Dedifferentiated amniotic fluid mesenchymal stem cell (primary cell): ENCODE measurements around the gene NOP9.

Experiments used
- DNase-seq: peaks from one replicate; pipeline ENCODE4 v3.0.0-alpha.2; 2016; ENCODE audit errors: extremely low spot score

Gene NOP9

DNA sequence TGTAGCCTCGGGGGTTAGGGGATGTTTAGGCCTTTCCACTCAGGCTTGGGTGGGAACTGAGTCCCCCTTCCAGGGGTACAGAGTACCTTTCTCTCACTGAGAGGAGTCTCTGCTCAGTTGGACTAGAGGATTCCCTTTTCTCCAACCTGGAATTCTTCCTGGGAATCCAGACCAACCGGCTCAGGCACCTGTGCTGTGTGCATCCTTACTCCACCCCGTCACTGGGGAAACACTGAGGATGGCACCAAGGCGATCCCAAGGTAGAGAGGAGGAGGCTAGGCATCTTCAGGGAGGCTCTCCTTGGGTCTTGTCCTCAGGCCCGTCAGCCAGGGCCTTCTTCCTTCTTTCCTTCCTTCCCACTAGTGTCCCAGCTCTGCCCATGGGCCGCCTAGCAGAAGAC is 35.8 kb upstream of the NOP9 start:
- no peak for DNase-seq

DNA sequence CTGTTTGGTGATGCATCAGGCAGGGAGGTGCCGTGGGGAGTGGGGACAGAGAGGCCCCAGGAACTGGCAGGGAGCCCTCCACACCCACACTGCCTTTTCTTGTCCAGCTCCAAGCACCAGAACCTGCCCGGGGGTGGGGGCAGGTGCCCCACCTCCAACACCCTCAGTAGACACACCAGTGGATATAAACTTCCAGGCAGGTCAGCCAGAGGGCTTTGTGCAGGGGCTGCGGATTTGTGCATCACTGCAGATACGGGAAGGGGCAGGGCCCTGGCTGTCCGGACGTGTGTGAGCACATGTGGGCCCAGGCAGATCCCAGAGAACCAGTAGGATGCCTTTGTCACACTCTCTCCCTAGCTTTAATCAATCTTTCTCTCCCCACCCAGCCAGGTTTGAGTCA is 35.4 kb upstream of the NOP9 start:
- no peak for DNase-seq

DNA sequence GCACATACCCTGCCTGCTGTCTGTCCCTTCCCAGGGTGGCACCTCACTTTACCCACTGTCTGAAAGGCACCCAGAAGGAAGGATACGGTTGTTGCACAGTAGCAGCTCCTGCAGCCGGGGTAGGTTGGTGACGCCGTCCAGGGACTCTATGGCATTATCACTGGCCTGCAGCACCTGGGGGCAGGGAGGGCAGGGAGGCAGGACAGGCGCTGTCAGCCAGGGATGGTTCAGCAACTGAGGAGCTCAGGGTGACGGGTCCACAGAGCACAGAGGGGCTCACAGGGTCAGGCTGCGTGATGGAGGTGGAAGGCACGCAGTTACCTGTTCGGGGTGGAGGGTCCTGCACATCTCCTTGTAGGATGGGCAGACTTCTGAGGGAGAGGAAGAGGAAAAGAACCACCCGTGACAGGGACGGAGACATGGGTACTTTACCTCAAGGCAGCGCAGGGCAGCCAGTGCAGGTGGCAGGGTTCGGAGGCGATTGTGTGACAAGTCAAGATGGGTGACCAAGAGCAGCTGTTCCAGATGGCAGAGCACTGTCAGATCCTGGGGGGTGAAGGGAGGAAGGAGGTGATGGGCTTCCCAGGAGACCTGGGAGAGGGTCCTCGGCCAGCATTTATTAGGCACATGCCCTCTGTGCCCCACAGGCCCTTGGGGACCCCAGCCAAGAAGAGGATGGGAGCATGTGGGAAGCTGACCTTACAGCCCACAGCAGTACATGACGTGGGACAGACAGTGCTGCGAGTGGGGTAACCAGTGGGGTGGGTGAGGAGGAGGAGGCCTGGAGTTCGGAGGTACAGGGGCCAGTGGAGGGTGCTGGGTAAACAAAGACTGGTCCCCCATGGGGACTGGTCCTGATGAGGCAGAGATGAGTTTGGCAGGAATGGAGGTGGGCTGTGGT is 33.1 kb upstream of the NOP9 start:
- DNase-seq = no peak

DNA sequence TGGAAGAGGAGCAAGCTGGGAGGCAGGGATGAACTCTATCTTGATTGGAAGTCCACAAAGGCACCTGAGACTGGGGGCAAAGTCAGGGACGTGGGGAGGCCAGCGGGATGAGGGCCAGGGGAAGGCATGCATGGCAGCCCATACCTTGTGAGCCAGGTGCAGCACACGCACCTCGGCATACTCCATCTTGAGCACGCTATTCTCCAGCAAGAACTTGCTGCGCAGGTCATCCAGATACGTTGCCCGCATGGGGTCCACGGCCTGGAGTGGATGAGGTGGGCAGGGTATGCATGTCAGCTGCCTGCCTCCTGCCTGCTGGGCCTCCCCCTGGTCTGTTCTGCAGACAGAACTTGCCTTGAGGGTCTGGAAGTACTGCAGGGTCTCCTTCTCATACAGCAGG is 32.1 kb upstream of the NOP9 start:
- no peak for DNase-seq

DNA sequence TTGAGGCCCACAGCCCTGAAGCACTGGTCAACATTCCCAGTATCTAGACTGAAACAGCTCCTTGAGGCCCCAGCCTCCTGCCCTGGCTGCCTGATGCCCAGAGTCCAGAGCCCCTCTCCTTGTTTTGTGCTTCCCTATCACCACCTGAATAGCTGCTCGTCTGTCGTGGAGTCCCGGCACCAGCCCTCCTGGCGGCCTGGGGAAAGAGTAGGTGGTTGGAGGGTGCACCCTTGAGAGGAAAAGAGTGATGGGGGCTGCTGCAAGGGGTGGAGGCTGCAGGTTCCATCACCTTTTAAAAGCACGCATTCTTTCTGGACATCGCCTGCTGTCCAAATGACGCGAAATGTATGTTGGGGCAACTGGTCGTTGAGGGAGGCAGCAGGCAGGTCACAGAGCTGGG is 31.4 kb upstream of the NOP9 start:
- DNase-seq = no peak

DNA sequence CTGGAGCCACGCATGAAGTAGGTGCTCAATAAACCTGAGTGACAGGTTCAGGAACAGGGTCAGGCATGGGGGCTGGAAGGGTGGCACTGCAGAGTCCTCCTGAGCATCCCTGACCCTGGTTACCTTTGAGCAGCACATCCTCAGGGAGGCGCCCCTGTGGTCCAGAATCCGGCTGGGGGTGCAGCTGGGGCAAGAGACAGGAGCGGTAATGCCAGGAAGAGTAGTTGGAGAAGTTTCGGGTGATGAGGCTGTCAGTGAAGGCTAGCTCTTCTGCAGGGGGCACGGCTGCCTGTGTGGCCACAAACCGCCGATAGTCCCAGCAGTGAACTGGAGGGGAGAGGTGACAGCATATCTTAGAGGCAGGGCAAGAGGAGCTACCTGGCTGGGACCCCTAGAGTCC is 30.3 kb upstream of the NOP9 start:
- DNase-seq = no peak

DNA sequence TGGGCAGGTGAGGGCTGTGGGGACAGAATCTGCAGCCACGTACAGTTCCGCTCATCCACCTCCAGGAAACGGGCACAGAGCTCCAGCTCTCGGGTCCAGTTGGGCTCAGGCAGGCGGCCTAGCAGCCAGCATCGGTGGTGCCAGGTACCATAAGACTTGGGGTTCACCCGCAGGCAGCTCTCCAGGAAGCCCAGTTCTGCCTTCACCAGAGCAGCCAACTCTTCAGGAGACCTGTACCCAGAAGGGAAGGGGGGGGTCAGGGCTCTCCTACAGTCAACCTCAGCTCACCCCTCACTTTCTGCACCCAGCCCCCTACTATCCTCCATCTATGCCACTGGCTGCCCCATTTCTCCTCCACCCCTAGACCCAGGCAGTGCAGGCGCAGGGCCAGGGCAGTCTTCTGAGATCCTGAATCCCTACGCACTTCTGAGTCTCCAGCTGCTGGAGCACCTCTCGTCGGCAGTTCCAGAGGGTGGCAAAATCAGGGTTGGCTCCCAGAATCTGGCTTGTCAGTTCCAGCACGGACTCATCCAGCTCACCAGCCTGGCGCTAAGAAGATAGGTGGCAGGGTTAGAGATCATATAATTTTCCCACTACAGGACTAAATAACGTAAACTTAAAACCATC is 29.6 kb upstream of the NOP9 start:
- DNase-seq = no peak

DNA sequence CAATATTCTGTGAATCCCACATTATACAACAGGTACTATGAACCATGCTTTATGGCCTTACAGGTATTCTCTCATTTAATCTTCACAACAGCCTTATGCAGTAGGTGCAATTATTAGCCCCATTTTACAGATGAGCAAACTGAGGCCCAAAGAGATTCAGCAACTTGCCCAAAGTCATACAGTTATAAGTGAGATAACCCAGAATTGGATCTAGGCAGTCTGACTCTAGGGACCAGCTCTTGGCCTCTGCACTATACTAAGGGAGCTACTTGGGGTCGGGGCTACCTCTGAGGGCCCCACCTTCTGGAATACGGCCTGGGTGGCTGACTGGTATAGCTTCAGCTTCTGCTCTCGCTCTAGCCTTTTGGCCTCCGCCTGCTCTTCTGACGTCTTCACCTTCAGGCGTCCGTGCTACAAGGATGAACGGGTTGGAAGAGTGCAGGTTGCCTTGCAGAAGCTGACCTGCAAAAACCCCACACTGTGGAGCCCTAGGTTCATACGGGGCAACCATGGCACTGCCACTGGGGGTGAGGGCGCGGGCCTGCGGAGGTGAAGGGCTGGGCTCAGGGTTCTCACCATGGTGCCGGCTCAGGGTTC is 29.0 kb upstream of the NOP9 start:
- DNase-seq = no peak

DNA sequence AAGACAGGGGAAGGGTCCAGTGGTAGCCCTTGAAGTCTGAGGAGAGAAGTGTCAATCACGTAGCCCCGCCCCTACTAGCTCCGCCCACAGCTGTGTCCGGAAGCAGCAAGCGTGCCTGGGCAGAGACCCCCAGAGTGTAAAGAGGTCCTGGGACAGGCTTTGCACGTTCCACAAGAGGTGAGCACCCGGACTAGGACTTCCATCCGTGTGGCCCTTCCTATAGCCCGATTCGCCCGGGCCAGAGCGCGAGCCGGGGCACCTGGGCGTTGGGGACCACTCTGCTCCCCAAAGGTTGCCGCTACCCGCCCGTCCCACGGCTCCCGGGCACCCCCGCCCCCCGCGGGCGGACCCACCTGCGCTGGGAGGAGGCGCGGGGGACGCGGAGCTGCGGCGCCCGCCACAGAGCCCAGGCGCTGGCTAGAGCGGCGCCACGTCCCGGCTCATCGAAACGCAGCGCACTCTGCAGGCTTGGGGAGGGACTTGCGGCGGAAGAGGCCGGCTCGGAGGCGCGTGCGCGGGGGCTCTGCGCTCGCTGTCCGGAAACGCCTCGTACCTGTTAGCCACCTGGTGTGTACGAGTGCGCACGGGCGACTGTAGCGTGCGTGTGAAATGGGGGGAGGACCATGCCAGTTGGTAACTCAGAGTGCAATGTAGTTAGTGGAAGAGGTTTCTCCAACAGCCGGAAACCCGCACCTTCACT is 28.4 kb upstream of the NOP9 start, which contains the start of gene RABGGTA:
Gene RABGGTA (minus strand): TSS at position 464 of the 700 bp plus-strand sequence. CDS start 482 bp downstream, outside the sequence.
- peak; percentile 71 for DNase-seq

DNA sequence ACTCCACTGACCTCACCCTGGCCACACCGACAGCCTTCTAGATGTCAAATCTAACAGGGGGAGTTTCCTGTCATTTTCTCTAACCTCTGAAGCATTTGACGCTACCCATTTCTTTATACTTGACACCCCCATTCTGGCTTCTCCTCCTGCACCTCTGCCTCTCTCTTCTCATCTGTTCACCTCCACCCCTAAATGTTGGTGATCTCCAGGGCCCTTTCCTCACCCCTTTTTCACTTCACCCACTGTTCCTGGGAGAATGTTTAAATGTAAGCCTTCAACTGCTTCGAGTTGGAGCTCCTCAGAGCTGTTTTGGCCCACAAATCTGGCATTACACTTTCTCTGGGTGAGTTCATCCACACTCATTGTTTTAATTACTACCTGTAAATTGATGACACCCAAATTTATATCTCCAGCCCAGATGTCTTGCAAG is 27.8 kb upstream of the NOP9 start:
- no peak for DNase-seq

DNA sequence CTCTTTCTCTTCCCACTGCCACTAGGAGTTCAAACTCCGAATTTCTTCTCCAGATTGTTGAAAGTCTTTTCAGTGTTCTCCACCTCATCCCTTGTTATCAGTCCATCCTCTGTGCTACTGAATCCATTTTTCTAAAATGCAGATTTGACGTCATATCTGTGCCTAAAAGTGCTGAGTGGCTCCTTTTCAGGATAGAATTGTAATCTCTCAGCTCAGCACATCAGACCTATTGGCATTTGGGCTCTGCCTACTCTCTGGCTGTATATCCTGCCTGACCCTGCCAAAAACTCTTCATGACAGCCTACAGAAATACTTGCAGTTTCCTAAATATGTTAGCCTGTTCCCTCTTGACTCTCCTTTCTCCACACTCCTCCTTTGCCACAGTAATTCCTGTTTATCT is 27.2 kb upstream of the NOP9 start:
- DNase-seq = no peak

DNA sequence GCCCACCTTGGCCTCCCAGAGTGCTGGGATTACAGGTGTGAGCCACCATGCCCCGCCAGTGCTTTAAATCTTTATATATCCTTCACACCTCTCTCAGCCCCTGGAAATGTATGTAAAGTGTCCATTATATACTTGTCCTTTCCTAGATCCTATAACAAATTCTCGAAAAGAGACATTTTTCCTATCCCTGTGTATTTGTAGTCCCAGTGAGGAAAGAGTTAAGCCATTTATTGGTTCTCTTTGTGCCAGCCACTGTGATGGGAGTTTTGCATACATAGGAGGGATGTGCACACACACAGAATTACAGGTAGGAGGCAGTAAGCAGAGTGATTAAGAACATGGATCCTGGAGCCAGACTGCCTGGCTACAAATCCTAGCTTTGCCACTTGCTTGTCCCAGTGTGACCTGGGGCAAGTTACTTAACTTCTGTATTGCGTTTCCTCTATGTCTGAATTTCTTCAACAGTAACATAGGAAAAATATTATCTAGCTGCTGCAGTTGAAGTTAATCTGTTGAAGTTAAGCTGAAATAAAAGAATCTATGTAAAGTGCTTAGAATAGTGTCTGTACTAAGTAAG is 26.1 kb upstream of the NOP9 start:
- DNase-seq = no peak

DNA sequence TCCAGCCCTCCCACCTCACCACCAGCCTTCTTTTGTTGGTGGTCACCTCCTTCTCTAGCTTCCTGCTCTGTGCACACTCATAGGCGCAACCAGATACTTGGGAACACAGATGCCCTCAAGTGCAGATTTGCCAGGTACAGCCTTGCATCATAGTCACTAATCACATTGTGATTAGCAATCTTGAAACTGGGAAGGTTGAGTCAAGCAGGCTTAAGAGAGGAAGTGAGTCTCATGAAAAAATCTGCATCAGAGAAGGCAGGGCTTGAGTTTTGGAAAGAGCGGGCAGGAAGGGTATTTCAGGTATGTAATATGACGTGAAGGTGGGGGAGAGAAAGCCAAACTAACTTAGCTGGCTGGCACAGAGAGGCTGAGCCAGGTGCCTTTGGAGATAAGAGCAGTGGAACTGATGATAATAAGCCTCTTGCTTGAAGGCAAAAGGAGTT is 25.5 kb upstream of the NOP9 start:
- DNase-seq = no peak

DNA sequence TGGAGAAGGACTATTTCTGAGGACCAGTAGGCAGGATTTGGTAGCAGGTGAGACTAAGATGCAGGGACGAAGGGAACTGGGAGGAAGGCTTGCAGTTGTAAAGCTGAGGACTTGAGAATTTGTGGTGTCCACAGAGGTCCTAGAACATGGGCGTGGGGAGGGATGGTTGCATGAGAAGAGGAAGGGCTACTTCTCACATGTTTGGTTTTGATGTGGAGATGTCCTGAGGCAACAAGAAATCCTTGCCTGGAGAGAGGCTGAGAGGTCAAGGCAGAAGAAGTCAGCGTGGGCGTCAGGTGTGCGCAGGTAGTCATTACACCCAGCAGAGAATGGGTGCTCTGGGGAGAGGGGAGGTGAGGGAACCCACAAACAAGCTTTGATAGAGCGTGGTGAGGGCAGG is 22.6 kb upstream of the NOP9 start:
- no peak for DNase-seq

DNA sequence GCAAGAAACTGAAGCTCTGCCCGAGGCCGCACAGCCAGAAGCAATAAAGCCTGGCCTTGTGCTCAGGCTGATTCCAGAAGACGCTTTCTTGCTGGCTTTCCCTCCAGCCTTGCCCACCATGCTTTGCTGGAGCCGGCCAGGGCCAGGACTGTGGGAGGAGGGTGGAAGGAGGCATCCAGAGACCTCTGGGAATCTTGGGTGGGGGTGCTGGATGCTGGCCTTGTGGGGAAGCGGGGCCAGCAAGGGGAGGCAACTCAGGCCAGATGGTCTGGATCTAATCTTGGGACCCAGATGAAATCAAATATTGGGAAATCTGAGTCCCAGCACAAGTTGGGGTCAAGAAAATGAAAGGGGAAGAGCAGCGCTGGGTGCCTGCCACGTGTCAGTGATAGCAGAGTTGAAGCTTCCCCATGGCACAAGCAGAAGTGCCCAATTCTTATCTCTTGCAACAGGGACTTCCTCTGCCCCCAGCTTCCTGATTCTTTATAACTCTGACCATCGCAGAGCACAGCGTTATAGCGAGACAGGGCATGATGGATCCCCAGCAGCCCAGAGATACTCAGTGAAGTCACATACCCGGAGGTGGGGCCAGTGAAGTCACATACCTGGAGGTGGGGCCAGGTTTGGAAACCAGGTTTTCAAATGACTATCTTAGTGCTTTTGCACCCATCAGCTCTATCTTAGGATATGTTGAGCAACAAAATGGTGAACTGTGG is 21.9 kb upstream of the NOP9 start:
- no peak for DNase-seq

DNA sequence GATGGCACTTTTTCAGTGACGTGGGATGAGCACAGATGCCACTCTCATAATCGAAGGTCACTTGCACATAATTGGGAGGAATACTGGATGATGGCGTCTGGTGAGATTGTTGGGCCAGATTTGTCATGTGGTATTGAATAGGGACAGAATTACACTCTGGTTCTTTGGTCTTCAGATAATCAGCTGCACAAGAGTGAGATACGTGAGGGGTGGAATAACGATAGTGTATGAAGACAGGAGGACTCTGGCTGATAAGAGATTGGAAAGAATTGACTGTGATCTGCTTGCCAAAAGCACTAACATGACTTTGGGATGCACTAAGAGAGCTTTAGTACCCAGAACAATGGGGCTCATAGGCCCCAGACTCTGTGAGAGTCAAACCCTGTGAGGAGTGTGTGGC is 21.2 kb upstream of the NOP9 start:
- no peak for DNase-seq

DNA sequence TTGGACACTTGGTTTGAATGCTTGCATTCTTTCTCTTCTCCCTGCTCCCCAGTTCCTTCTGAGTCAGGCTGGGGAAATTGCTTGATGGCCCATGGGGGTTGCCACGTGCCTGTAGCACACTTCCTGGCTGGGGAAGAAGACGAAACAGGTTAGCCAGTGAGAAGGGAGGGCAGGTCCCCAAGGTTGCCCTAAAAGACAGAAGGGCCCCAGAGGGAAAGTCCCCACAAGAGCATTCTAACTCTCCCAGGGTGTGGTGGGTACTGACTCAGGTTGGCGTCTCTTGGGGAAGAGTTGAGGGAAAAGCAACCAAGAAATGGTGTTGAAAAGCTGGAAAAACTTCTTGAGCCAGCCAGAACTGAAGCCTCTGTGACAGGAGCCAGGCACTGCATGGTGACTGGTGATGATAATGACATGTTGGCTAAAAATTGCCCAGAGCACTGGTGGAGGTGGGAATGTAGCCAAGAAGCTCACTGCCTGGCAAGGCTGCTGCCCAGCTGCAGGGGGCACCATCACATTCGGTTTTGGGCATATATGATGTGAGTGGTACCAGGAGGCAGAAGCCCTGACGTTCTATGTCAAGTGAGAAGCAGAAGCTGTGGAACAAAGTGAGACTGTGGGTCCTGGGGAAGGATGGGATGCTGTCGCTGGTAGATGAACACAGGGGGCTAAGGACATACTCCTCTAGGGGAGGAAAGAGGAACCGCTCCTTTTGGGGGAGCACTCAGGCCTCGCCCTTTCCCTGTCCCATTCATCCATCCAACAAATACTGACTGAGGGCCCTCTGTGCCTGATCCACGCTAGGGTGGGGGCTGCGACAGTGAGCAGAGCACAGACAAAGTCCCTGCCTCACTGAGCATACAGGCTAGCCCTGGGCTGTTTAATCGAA is 20.1 kb upstream of the NOP9 start:
- DNase-seq = no peak

DNA sequence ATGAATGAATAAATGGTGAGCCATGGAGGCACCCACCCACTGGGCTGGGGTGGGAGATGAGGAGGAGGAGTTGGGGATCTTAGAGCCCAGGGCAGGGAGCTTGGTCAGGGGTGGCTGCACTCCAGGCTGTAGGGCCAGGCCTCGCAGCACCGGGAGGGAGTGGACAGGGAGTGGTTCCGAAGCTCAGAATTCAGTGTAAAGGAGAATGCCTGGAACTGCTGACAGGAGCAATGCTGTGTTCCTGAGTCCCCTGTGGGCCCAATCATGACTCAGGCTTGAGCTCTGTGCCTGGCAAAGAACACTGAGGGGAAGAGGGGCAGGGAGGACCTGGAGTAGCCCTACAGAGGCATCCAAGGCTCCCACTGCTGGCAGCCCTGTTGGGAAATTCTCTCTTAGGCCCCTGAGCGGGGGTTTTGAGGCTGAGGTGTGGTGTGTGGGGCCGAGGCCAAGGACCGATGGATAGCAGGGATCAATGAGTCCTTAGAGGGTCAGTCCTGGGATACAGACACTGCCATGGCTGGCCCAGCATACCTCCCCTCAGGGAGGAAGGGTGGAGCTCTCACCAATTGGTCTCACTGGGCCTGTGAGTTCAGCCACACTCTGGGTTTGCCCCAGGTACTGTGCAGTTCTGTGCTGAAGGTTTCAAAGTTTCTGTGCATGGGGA is 18.7 kb upstream of the NOP9 start:
- DNase-seq = no peak

DNA sequence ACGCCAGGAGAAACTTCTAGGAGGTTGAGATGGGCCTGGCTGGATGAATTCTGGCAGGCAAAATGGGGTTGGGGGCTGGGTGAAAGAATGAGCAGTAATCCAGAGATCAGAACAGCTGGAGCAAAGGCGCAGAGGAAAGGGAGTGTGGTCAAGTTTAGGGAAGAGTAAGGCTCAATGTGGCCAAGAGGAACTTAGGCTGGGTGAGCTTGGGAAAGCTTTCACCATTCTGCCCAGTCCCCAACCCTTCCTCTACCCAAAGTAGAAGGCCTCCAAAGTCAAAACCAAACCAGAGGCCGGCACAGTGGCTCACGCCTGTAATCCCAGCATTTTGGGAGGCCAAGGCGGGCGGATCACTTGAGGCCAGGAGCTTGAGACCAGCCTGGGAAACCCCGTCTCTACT is 18.0 kb upstream of the NOP9 start:
- no peak for DNase-seq

DNA sequence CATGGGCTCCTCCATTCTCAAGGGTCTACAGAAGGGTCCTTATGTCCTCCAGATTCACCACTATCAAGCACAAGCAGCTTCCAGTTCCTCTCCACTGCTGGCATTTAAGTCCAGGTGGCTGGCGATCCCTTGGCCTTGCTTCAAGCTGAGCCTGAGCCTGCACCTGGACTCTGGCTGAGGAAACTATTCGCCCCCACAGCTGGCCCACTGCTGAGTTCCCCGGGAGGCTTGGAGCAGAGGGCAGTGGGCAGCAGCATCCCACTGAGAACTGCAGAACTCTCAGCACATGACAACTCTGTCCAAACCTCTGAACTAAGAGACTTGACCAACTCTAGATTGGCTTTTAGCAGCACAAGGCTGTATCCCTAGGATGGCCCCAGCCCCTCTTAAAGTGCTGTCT is 16.9 kb upstream of the NOP9 start:
- no peak for DNase-seq
